NT2/D1 (cell line): ENCODE measurements around the gene OSBPL2.

Experiments
- DNase-seq: peaks from one replicate; pipeline ENCODE4 v3.0.0-alpha.2; 2011; ENCODE audit warnings: low read depth, low spot score
- H3K27me3 ChIP-seq: 2 replicates; pipeline ENCODE4 v1.6.0; 2011; ENCODE audit warnings: mild to moderate bottlenecking; ENCODE audit not compliant: insufficient read length, insufficient read depth
- H3K36me3 ChIP-seq: 2 replicates; pipeline ENCODE4 v1.6.1; 2011; ENCODE audit warnings: mild to moderate bottlenecking, low read length, mixed read lengths; ENCODE audit not compliant: insufficient read depth, insufficient read length
- H3K4me1 ChIP-seq: 2 replicates; pipeline ENCODE4 v1.5.1; 2011; ENCODE audit not compliant: insufficient read depth, insufficient read length
- H3K4me3 ChIP-seq: 2 replicates; pipeline ENCODE4 v1.5.1; 2011; ENCODE audit warnings: low read depth; ENCODE audit not compliant: insufficient read length
- H3K9ac ChIP-seq: 2 replicates; pipeline ENCODE4 v1.6.0; 2011; ENCODE audit warnings: low read depth; ENCODE audit not compliant: insufficient read length
- H3K9me3 ChIP-seq: 2 replicates; pipeline ENCODE4 v1.5.1; 2011; ENCODE audit warnings: mild to moderate bottlenecking, low read length; ENCODE audit not compliant: insufficient read depth
- SUZ12 ChIP-seq: IDR thresholded peaks from 2 replicates; pipeline ENCODE4 v1.6.1; 2011; ENCODE audit not compliant: insufficient read length, insufficient read depth; ENCODE audit errors: extremely low read depth
- YY1 ChIP-seq: IDR thresholded peaks from 2 replicates; pipeline ENCODE4 v1.6.1; 2011; ENCODE audit not compliant: insufficient read length, insufficient read depth
- ZNF274 ChIP-seq: IDR thresholded peaks from 2 replicates; pipeline ENCODE4 v1.6.1; 2011; ENCODE audit warnings: mild to moderate bottlenecking, low read depth, low read length

Gene OSBPL2

DNA sequence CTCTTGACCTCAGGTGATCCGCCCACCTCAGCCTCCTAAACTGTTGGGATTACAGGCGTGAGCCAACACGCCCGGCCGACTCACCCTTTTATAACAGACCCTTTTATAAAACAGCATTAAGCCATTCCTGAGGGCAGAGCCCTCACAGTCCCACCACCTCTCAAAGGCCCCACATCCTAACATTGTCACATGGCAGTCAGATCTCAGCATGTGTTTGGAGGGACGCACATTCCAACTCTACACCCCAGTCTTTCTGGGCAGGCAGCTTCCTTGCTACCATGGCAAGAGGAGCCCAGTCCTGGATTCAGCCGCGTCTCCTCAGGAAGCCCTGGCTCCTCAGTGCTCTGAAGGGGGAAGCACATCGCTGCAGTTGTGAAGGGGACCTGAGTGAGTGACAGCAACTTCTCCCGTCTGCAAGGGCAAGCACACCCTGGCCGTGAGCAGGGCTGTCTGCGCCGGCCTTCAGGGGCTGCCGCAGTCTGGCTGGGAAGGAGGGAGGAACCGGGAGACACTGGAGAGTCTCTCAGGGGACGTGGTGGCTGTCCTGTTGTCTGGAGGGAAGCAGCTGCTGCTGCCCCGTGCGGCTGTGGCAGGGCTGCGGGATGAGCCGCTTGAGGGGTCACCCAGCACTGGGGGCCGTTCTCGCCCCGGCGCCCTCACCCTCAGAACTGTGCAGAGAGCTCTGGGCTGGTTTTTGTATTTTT, 15.9 kb downstream of the OSBPL2 start:
- no peaks in the 10 kb centered on the region for H3K9me3 ChIP-seq
- TF ChIP-seq YY1 (no peak), ZNF274 (no peak), SUZ12 (no peak)
- peaks cover 10% of the 10 kb centered on the region for H3K4me1 ChIP-seq
- H3K4me3 ChIP-seq: no peak overlapping the region
- no peak for DNase-seq
- peaks cover 16% of the 10 kb centered on the region for H3K36me3 ChIP-seq
- H3K9ac ChIP-seq: peak overlapping the region; percentile 18
- H3K27me3 ChIP-seq: no peaks in the 10 kb centered on the region

DNA sequence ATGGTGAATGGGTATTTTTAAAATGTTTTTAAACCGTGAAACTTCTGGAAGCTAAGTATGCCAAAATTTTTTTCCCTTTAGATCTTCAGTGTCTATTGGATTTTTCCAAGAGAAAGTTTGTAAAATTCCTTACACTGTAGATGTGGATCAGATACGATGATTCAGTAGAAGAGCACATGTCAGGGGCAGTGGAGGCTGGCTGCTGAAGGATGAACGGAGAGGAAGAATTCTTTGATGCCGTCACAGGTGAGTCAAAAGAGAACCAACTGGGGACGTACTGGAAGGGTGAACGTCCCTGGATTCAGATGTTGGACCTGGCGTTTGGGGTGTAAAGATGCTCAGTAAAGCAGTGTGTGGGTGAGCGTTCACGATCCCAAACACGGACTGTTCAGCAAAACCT, 17.7 kb downstream of the OSBPL2 start:
- Histone ChIP-seq H3K9me3 (no peaks in the 10 kb centered on the region), H3K4me3 (no peak overlapping the region), H3K9ac (no peak overlapping the region), H3K36me3 (peaks cover 32% of the 10 kb centered on the region), H3K4me1 (peaks cover 10% of the 10 kb centered on the region), H3K27me3 (no peaks in the 10 kb centered on the region)
- DNase-seq: no peak
- TF ChIP-seq ZNF274: no peak
- TF ChIP-seq YY1: no peak
- TF ChIP-seq SUZ12: no peak

GRCh38 chr20:62258499-62259293, 20.4 kb downstream of the OSBPL2 start:
- Histone ChIP-seq H3K27me3 (no peaks in the 10 kb centered on the region), H3K4me1 (peaks cover 6% of the 10 kb centered on the region), H3K36me3 (peaks cover 59% of the 10 kb centered on the region), H3K9me3 (no peaks in the 10 kb centered on the region), H3K4me3 (no peak overlapping the region), H3K9ac (no peak overlapping the region)
- TF ChIP-seq ZNF274: no peak
- TF ChIP-seq YY1: no peak
- TF ChIP-seq SUZ12: no peak
- no peak for DNase-seq

- Histone ChIP-seq H3K36me3 (peaks cover 63% of the 10 kb centered on the region), H3K27me3 (no peaks in the 10 kb centered on the region), H3K4me3 (no peak overlapping the region), H3K4me1 (peaks cover 3% of the 10 kb centered on the region), H3K9ac (no peak overlapping the region), H3K9me3 (peaks cover 3% of the 10 kb centered on the region; the same call in 1 of the 2 replicates)
- DNase-seq: no peak
- no peak for TF ChIP-seq ZNF274
- no peak for TF ChIP-seq YY1
- no peak for TF ChIP-seq SUZ12
Measured at GRCh38 chr20:62259294-62259565, 20.9 kb downstream of the OSBPL2 start.

DNA sequence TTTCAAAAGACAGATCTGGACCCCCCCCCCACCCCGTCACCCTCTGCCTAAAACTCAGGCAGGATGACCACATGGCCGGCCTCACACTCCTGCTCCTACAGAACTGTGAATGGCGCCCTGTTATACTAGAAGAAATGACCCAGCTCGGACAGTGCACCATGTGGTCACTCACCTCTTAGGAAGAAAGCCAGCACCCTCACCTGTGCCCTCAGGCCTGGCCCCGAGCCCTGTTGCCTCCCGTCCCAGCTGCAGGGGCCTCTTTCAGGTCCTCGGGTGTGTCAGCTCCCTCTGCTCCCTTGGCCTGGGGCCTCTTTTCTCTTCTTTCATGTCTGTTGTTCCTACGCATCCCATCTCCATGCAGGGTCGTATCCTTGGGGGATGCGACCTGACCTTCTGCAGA, 23.7 kb downstream of the OSBPL2 start:
- H3K4me1 ChIP-seq: peaks cover 3% of the 10 kb centered on the region
- H3K36me3 ChIP-seq: peaks cover 74% of the 10 kb centered on the region
- TF ChIP-seq SUZ12: no peak
- H3K4me3 ChIP-seq: no peak overlapping the region
- peaks cover 25% of the 10 kb centered on the region for H3K9me3 ChIP-seq
- H3K27me3 ChIP-seq: no peaks in the 10 kb centered on the region
- no peak for DNase-seq
- H3K9ac ChIP-seq: no peak overlapping the region

DNA sequence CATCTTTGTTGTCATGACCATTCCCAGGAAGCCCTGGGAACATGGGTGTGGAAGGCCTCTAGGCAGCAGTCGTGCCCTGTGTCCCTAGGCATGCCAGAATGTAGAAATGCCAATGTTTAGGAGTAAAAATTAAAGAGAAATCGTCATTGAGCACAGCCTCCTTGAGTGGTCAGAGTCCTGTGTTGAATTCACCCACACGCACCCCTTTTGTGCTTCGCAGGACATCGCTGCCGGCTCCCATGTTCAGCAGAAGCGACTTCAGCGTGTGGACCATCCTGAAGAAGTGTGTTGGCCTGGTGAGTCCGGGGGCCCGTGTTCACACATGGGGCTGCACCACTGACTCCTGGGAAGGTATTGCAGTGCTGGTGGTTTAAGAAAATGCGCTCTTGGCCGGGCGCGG, 25.1 kb downstream of the OSBPL2 start:
- Histone ChIP-seq H3K9ac (no peak overlapping the region), H3K27me3 (no peaks in the 10 kb centered on the region), H3K4me1 (peaks cover 8% of the 10 kb centered on the region), H3K36me3 (peaks cover 72% of the 10 kb centered on the region), H3K9me3 (peaks cover 25% of the 10 kb centered on the region), H3K4me3 (no peak overlapping the region)
- no peak for DNase-seq
- TF ChIP-seq ZNF274: no peak
- no peak for TF ChIP-seq YY1
- TF ChIP-seq SUZ12: no peak

DNA sequence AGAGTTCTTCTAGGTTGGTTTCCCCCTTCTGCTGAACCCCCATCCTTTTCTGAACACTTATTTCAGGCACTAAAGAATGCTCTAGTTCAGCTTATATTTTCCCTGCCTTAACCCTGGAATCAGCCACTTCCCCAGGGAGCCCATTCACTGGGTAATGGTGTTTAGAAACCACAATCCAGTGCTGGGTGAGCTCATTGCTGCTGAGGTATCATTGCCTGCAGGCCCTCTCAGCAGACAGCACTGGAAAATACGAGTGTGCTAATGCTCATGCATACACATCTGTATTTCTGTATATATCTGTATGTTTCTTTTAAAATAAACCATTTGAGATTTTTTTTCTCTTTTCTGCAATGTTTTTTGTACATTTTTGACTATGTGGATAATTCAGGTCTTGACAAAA, 27.0 kb downstream of the OSBPL2 start:
- Histone ChIP-seq H3K4me1 (peaks cover 13% of the 10 kb centered on the region), H3K36me3 (peaks cover 62% of the 10 kb centered on the region), H3K27me3 (no peaks in the 10 kb centered on the region), H3K4me3 (no peak overlapping the region), H3K9ac (no peak overlapping the region), H3K9me3 (peaks cover 25% of the 10 kb centered on the region)
- TF ChIP-seq SUZ12: no peak
- TF ChIP-seq YY1: no peak
- TF ChIP-seq ZNF274: no peak
- no peak for DNase-seq
